Tibial artery (tissue), 4 donors: ENCODE results near the gene WDR5.
"Not testable (repeated sequence)": the region's sequence is repeated elsewhere in the genome, so short reads cannot be mapped to it uniquely, and the experiment has no call there.

Experiments
- DNase-seq, 2 donors: peaks; one replicate each; pipeline ENCODE4 v3.0.0-alpha.2; 2019
- H3K27ac ChIP-seq, 2 donors: fragments of 200-600 bp; sonication (generic) in 1 of 2; 1 replicate in 1 of 2; 2 replicates in 1 of 2; pipeline ENCODE4 v1.5.1; 2018 to 2019; ENCODE audit warnings: mild to moderate bottlenecking in 1 of 2
- H3K27me3 ChIP-seq, 2 donors: fragments of 200-600 bp; sonication (generic) in 1 of 2; one replicate each; pipeline versions ENCODE4 v1.5.1 to v1.6.0; 2016 to 2019
- H3K36me3 ChIP-seq, 3 donors: fragments of 200-600 bp; sonication (generic) in 2 of 3; one replicate each; pipeline ENCODE4 v1.5.1; 2016 to 2019; ENCODE audit warnings: mild to moderate bottlenecking in 2 of 3
- H3K4me1 ChIP-seq, 4 donors: fragments of 200-600 bp; sonication (generic) in 2 of 4; 1 replicate in 3 of 4; 2 replicates in 1 of 4; pipeline ENCODE4 v1.5.1; 2016 to 2019
- H3K4me3 ChIP-seq, 2 donors: fragments of 200-600 bp; sonication (generic) in 1 of 2; 1 replicate in 1 of 2; 2 replicates in 1 of 2; pipeline ENCODE4 v1.5.1; 2018 to 2019; ENCODE audit warnings: mild to moderate bottlenecking in 2 of 2
- H3K9me3 ChIP-seq, 3 donors: fragments of 200-600 bp; sonication (generic) in 1 of 3; one replicate each; pipeline ENCODE4 v1.5.1; 2016 to 2019
- CTCF ChIP-seq, 2 experiments: fragments of 200-600 bp in 1 of 2; fragments of 450-650 bp in 1 of 2; IDR thresholded peaks; one replicate each; pipeline ENCODE4 v1.5.1; 2017 to 2019; ENCODE audit warnings: antibody characterized with exemption in 2 of 2, mild to moderate bottlenecking in 1 of 2, moderate library complexity in 1 of 2
- intact Hi-C: fragments of 100-400 bp; cut with DNase I; formaldehyde crosslinking; loops from one replicate; pipeline ENCODE4 v1.15.0; 2023; ENCODE audit warnings: low total_unique reads

WDR5 gene

GRCh38 chr9:134135343-134136117, at the start of gene WDR5:
WDR5 (plus strand) TSS chr9:134136082; CDS start chr9:134139878, 3,796 bp downstream.
- H3K36me3 ChIP-seq, result peaks cover 5 to 9% (median 9%) of the 10 kb centered on the region in 3 donors
- H3K4me1 ChIP-seq, result peaks cover 0 to 55% (median 44%) of the 10 kb centered on the region in 4 donors
- H3K27ac ChIP-seq, result peak within 1 kb of the TSS; percentile 88 to 94
- TF ChIP-seq CTCF (IDR thresholded peaks at IDR 0.05), result no peak
- no peaks in the 10 kb centered on the region for H3K27me3 ChIP-seq
- H3K4me3 ChIP-seq, result peak within 1 kb of the TSS; percentile 74 to 80
- peak; percentile 90 to 94 for DNase-seq
- intact Hi-C loops, result loop anchor here (1.0 to 5.0 kb wide), 2 partner anchors 28 to 68 kb away; partner anchors contain the start of gene BRD3
- no peaks in the 10 kb centered on the region for H3K9me3 ChIP-seq

- no peak overlapping the region for H3K4me3 ChIP-seq
- peaks cover 0 to 12% (median 0%) of the 10 kb centered on the region in 3 donors for H3K9me3 ChIP-seq
- H3K27ac ChIP-seq, result no peak overlapping the region
- TF ChIP-seq CTCF (IDR thresholded peaks at IDR 0.05), result no peak
- peaks cover 0 to 9% of the 10 kb centered on the region in 2 donors for H3K27me3 ChIP-seq
- no peaks in the 10 kb centered on the region for H3K4me1 ChIP-seq
- intact Hi-C loops, result no loop called here
- DNase-seq, result no peak
- H3K36me3 ChIP-seq, result no peaks in the 10 kb centered on the region
These were observed 47.7 kb upstream of the WDR5 start for GRCh38 chr9:134088063-134088725.

- no peaks in the 10 kb centered on the region for H3K4me1 ChIP-seq
- no peak for DNase-seq
- H3K27ac ChIP-seq, result no peak overlapping the region
- H3K36me3 ChIP-seq, result no peaks in the 10 kb centered on the region
- peaks cover 0 to 13% of the 10 kb centered on the region in 2 donors for H3K27me3 ChIP-seq
- TF ChIP-seq CTCF (IDR thresholded peaks at IDR 0.05), result no peak
- H3K4me3 ChIP-seq, result no peak overlapping the region
- intact Hi-C loops, result no loop called here
- peaks cover 0 to 12% (median 0%) of the 10 kb centered on the region in 3 donors for H3K9me3 ChIP-seq
These were observed 45.9 kb upstream of the WDR5 start for GRCh38 chr9:134089972-134090371.

- Histone ChIP-seq H3K4me3 (no peak overlapping the region), H3K4me1 (no peaks in the 10 kb centered on the region), H3K27me3 (peaks cover 0 to 25% of the 10 kb centered on the region in 2 donors), H3K36me3 (no peaks in the 10 kb centered on the region), H3K27ac (no peak overlapping the region), H3K9me3 (no peaks in the 10 kb centered on the region)
- peak; percentile 32 to 36 for TF ChIP-seq CTCF (IDR thresholded peaks at IDR 0.05)
- no peak for DNase-seq
- intact Hi-C loops, result no loop called here
These were observed 36.6 kb upstream of the WDR5 start for GRCh38 chr9:134099123-134099761.

GRCh38 chr9:134100040-134100439, 35.8 kb upstream of the WDR5 start:
- Histone ChIP-seq H3K4me1 (no peaks in the 10 kb centered on the region), H3K36me3 (no peaks in the 10 kb centered on the region), H3K27ac (no peak overlapping the region), H3K9me3 (no peaks in the 10 kb centered on the region), H3K4me3 (no peak overlapping the region), H3K27me3 (peaks cover 0 to 26% of the 10 kb centered on the region in 2 donors)
- intact Hi-C loops, result no loop called here
- TF ChIP-seq CTCF (IDR thresholded peaks at IDR 0.05), result no peak
- no peak for DNase-seq

- DNase-seq, intact Hi-C loops, H3K36me3 ChIP-seq, H3K4me3 ChIP-seq, H3K4me1 ChIP-seq, H3K27ac ChIP-seq, H3K9me3 ChIP-seq: not testable (repeated sequence)
- H3K27me3 ChIP-seq, result peaks cover 0 to 25% of the 10 kb centered on the region in 2 donors
These were observed 34.7 kb upstream of the WDR5 start for GRCh38 chr9:134101133-134101532.
